Liver (tissue), 9 donors: ENCODE measurements around the gene IFIH1. TPM values are rescaled to one million over a fixed set of nuclear protein-coding genes. Genes with fewer than 3 reads are reported as not detected.

ENCODE experiments used
- DNase-seq: peaks from one replicate; pipeline ENCODE4 v3.0.0-alpha.2; 2017; ENCODE audit warnings: low spot score
- H3K27ac ChIP-seq, 2 donors: one replicate each; pipeline ENCODE4 v1.7.0; 2013; ENCODE audit warnings: inconsistent platforms in 2 of 2, low read length in 2 of 2, control low read depth in 1 of 2, low read depth in 1 of 2, mild to moderate bottlenecking in 1 of 2
- H3K27me3 ChIP-seq, 4 donors: one replicate each; pipeline versions ENCODE4 v1.6.1 to v1.7.0; 2013; ENCODE audit warnings: low read length in 3 of 4, inconsistent platforms in 1 of 4, mild to moderate bottlenecking in 1 of 4, moderate library complexity in 1 of 4; ENCODE audit not compliant: control insufficient read depth in 4 of 4, insufficient read depth in 4 of 4
- H3K36me3 ChIP-seq, 4 donors: one replicate each; pipeline versions ENCODE4 v1.6.1 to v1.7.0; 2013; ENCODE audit warnings: low read length in 3 of 4, mild to moderate bottlenecking in 3 of 4, low read depth in 1 of 4, moderate library complexity in 1 of 4; ENCODE audit not compliant: control insufficient read depth in 4 of 4, insufficient read depth in 3 of 4
- H3K4me1 ChIP-seq, 4 donors: one replicate each; pipeline versions ENCODE4 v1.6.1 to v1.7.0; 2013; ENCODE audit warnings: low read length in 3 of 4, mild to moderate bottlenecking in 3 of 4, moderate library complexity in 1 of 4; ENCODE audit not compliant: control insufficient read depth in 4 of 4, insufficient read depth in 4 of 4
- H3K4me3 ChIP-seq, 3 donors: one replicate each; pipeline versions ENCODE4 v1.6.1 to v1.7.0; 2013; ENCODE audit warnings: low read length in 3 of 3, control low read depth in 1 of 3, low read depth in 1 of 3, mild to moderate bottlenecking in 1 of 3
- H3K9ac ChIP-seq, 2 donors: one replicate each; pipeline ENCODE4 v1.7.0; 2013; ENCODE audit warnings: low read length in 2 of 2, mild to moderate bottlenecking in 2 of 2, moderate library complexity in 2 of 2, control low read depth in 1 of 2, low read depth in 1 of 2
- H3K9me3 ChIP-seq, 4 donors: one replicate each; pipeline versions ENCODE4 v1.6.1 to v1.7.0; 2013; ENCODE audit warnings: low read length in 3 of 4; ENCODE audit not compliant: control insufficient read depth in 4 of 4
- EGR1 ChIP-seq, 2 donors: IDR thresholded peaks; 2 replicates each; pipeline ENCODE4 v1.6.1; 2016 to 2018; ENCODE audit warnings: antibody characterized with exemption in 2 of 2, low read depth in 2 of 2
- FOXA1 ChIP-seq: IDR thresholded peaks from 2 replicates; pipeline ENCODE4 v1.6.1; 2016; ENCODE audit warnings: antibody characterized with exemption
- FOXA2 ChIP-seq: IDR thresholded peaks from 2 replicates; pipeline ENCODE4 v1.6.1; 2016; ENCODE audit warnings: antibody characterized with exemption
- HNF4A ChIP-seq, 2 donors: conservative IDR thresholded peaks; 2 replicates each; pipeline ENCODE4 v1.6.1; 2016; ENCODE audit warnings: antibody characterized with exemption in 2 of 2, mild to moderate bottlenecking in 2 of 2
- HNF4G ChIP-seq: IDR thresholded peaks from 2 replicates; pipeline ENCODE4 v1.6.1; 2016; ENCODE audit warnings: antibody characterized with exemption
- JUND ChIP-seq, 2 donors: IDR thresholded peaks; 2 replicates each; pipeline ENCODE4 v1.6.1; 2016; ENCODE audit warnings: antibody characterized with exemption in 2 of 2
- NR2F2 ChIP-seq: IDR thresholded peaks from 2 replicates; pipeline ENCODE4 v1.6.1; 2016; ENCODE audit warnings: antibody characterized with exemption
- RAD21 ChIP-seq, 2 donors: IDR thresholded peaks; 2 replicates each; pipeline ENCODE4 v1.6.1; 2016; ENCODE audit warnings: antibody characterized with exemption in 2 of 2, mild to moderate bottlenecking in 2 of 2
- RXRA ChIP-seq, 2 donors: IDR thresholded peaks; 2 replicates each; pipeline ENCODE4 v1.6.1; 2017 to 2018; ENCODE audit warnings: antibody characterized with exemption in 2 of 2, mild to moderate bottlenecking in 1 of 2
- SP1 ChIP-seq: IDR thresholded peaks from 2 replicates; pipeline ENCODE4 v1.6.1; 2018; ENCODE audit warnings: antibody characterized with exemption, mild to moderate bottlenecking
- TAF1 ChIP-seq: conservative IDR thresholded peaks from 2 replicates; pipeline ENCODE4 v1.6.1; 2016; ENCODE audit warnings: antibody characterized with exemption, mild to moderate bottlenecking
- YY1 ChIP-seq: IDR thresholded peaks from 2 replicates; pipeline ENCODE4 v1.6.1; 2016; ENCODE audit warnings: antibody characterized with exemption, mild to moderate bottlenecking
- WGBS: extraction: QIAGEN DNeasy Blood & Tissue Kit; methylation state at CpG from one replicate; pipeline ENCODE4 v1.1.7; 2013; 5-methylcytosine and 5-hydroxymethylcytosine counted together
- polyA plus RNA-seq, 2 donors: library from polyadenylated mRNA; stranded (reverse) in 1 of 2; unstranded in 1 of 2; fragments of 200-250 nt in 1 of 2; fragments of >200 nt in 1 of 2; fragmentation: Nextera tagmentation in 1 of 2; extraction: Ambion mirVana in 1 of 2; gene quantifications; one replicate each; pipeline versions ENCODE4 v1.2.1 to v1.2.3, GENCODE V29; 2013 to 2015
- total RNA-seq, 2 donors: library from RNA; depleted of rRNA; stranded (reverse); fragments of >200 nt; gene quantifications; one replicate each; pipeline ENCODE4 v1.2.3, GENCODE V29; 2014
- TF ChIP-seq, protein P1 (sequence below): IDR thresholded peaks from 2 replicates; pipeline ENCODE4 v1.6.1; 2016; ENCODE audit warnings: antibody characterized with exemption
- TF ChIP-seq, protein P2 (sequence below): fragments of 150-350 bp; IDR thresholded peaks from 2 replicates; pipeline ENCODE4 v1.5.1; 2017; ENCODE audit warnings: improper control_type of control experiment, low read depth, low read length; ENCODE audit not compliant: missing input control
- TF ChIP-seq, protein P3 (sequence below): IDR thresholded peaks from 2 replicates; pipeline ENCODE4 v1.6.1; 2016; ENCODE audit warnings: antibody characterized with exemption
- TF ChIP-seq, protein P4 (sequence below): IDR thresholded peaks from 2 replicates; pipeline ENCODE4 v1.6.1; 2016; ENCODE audit warnings: antibody characterized with exemption
- TF ChIP-seq, protein P5 (sequence below): IDR thresholded peaks from 2 replicates; pipeline ENCODE4 v1.6.1; 2016; ENCODE audit warnings: antibody characterized with exemption, mild to moderate bottlenecking
- donor health status: healthy.
- donor health status: healthy.
- donor health status: healthy.
- donor health status: healthy.
- donor health status: healthy.

IFIH1 gene
- total and polyA plus RNA-seq, 4 donors: 5.5 to 13.2 (median 7.9) TPM

DNA sequence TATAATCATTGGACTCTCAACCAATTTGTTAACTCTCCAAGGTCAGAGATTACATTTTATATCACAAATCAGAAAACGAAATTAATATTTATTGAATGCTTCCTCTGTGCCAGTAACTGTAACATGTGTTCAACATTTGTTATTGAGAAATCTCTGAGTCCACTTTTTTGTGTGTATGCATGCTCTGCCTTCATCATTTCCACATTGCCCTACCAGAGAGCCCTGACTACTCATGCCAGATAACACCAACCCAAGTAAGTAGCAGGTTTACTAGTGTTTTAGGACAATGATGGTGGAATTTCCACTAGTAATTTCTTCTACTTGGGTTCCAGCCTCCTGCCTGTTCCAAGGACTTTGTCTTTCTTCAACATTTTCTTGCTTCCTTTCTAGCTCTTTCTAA lies 61.1 kb downstream of the IFIH1 start:
- Histone ChIP-seq H3K27me3 (no peaks in the 10 kb centered on the region), H3K27ac (no peak overlapping the region), H3K4me1 (peaks cover 0 to 3% (median 0%) of the 10 kb centered on the region in 4 donors), H3K36me3 (no peaks in the 10 kb centered on the region), H3K4me3 (no peak overlapping the region), H3K9me3 (no peaks in the 10 kb centered on the region), H3K9ac (no peak overlapping the region)
- TF ChIP-seq RXRA (IDR thresholded peaks at IDR 0.05) (no peak), TAF1 (no peak), NR2F2 (no peak)
- TF ChIP-seq, protein P1, sequence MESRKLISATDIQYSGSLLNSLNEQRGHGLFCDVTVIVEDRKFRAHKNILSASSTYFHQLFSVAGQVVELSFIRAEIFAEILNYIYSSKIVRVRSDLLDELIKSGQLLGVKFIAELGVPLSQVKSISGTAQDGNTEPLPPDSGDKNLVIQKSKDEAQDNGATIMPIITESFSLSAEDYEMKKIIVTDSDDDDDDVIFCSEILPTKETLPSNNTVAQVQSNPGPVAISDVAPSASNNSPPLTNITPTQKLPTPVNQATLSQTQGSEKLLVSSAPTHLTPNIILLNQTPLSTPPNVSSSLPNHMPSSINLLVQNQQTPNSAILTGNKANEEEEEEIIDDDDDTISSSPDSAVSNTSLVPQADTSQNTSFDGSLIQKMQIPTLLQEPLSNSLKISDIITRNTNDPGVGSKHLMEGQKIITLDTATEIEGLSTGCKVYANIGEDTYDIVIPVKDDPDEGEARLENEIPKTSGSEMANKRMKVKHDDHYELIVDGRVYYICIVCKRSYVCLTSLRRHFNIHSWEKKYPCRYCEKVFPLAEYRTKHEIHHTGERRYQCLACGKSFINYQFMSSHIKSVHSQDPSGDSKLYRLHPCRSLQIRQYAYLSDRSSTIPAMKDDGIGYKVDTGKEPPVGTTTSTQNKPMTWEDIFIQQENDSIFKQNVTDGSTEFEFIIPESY: no peak
- TF ChIP-seq, protein P2, sequence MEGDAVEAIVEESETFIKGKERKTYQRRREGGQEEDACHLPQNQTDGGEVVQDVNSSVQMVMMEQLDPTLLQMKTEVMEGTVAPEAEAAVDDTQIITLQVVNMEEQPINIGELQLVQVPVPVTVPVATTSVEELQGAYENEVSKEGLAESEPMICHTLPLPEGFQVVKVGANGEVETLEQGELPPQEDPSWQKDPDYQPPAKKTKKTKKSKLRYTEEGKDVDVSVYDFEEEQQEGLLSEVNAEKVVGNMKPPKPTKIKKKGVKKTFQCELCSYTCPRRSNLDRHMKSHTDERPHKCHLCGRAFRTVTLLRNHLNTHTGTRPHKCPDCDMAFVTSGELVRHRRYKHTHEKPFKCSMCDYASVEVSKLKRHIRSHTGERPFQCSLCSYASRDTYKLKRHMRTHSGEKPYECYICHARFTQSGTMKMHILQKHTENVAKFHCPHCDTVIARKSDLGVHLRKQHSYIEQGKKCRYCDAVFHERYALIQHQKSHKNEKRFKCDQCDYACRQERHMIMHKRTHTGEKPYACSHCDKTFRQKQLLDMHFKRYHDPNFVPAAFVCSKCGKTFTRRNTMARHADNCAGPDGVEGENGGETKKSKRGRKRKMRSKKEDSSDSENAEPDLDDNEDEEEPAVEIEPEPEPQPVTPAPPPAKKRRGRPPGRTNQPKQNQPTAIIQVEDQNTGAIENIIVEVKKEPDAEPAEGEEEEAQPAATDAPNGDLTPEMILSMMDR: no peak
- no peak for DNase-seq
- 22% methylated on average over 1 of the region's 1 CpG for WGBS

DNA sequence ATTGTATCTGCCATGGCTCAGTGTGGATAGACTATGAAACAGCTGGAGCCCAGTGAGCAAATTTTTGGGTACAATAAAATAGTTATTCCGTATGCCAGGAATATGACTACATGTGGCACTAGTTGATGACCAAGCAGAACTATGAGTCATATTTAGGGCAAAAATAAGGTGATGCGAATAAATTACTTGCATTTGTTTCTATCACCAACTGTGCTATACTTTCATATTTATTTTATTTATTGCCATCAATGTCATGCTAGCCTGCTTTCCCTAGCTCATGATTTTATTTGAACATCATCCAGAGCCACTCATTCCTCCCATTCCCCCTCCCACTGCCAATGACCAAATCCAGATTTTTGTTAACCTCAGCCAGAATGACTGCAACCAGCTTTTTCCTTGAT lies 61.9 kb downstream of the IFIH1 start:
- 91% methylated on average over 2 of the region's 2 CpGs for WGBS
- no peak for DNase-seq

More for the DNA sequence above, 61.9 kb downstream of the IFIH1 start:
- Histone ChIP-seq H3K27me3 (no peaks in the 10 kb centered on the region), H3K27ac (no peak overlapping the region), H3K36me3 (no peaks in the 10 kb centered on the region), H3K4me1 (peaks cover 0 to 2% (median 0%) of the 10 kb centered on the region in 4 donors), H3K9me3 (no peaks in the 10 kb centered on the region), H3K4me3 (no peak overlapping the region), H3K9ac (no peak overlapping the region)
- no peak for TF ChIP-seq HNF4A (conservative IDR thresholded peaks at IDR 0.05)
- TF ChIP-seq, protein P3, sequence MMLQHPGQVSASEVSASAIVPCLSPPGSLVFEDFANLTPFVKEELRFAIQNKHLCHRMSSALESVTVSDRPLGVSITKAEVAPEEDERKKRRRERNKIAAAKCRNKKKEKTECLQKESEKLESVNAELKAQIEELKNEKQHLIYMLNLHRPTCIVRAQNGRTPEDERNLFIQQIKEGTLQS: no peak
- TF ChIP-seq SP1: no peak
- no peak for TF ChIP-seq FOXA1
- TF ChIP-seq FOXA2: no peak
- TF ChIP-seq, protein P1: no peak
- no peak for TF ChIP-seq YY1
- no peak for TF ChIP-seq EGR1 (IDR thresholded peaks at IDR 0.05; ENCODE audit: low read depth in 2 of 2)
- TF ChIP-seq, protein P4, sequence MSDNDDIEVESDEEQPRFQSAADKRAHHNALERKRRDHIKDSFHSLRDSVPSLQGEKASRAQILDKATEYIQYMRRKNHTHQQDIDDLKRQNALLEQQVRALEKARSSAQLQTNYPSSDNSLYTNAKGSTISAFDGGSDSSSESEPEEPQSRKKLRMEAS: no peak
- no peak for TF ChIP-seq NR2F2
- no peak for TF ChIP-seq JUND (IDR thresholded peaks at IDR 0.05)
- TF ChIP-seq, protein P2: no peak
- TF ChIP-seq, protein P5, sequence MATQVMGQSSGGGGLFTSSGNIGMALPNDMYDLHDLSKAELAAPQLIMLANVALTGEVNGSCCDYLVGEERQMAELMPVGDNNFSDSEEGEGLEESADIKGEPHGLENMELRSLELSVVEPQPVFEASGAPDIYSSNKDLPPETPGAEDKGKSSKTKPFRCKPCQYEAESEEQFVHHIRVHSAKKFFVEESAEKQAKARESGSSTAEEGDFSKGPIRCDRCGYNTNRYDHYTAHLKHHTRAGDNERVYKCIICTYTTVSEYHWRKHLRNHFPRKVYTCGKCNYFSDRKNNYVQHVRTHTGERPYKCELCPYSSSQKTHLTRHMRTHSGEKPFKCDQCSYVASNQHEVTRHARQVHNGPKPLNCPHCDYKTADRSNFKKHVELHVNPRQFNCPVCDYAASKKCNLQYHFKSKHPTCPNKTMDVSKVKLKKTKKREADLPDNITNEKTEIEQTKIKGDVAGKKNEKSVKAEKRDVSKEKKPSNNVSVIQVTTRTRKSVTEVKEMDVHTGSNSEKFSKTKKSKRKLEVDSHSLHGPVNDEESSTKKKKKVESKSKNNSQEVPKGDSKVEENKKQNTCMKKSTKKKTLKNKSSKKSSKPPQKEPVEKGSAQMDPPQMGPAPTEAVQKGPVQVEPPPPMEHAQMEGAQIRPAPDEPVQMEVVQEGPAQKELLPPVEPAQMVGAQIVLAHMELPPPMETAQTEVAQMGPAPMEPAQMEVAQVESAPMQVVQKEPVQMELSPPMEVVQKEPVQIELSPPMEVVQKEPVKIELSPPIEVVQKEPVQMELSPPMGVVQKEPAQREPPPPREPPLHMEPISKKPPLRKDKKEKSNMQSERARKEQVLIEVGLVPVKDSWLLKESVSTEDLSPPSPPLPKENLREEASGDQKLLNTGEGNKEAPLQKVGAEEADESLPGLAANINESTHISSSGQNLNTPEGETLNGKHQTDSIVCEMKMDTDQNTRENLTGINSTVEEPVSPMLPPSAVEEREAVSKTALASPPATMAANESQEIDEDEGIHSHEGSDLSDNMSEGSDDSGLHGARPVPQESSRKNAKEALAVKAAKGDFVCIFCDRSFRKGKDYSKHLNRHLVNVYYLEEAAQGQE: no peak
- no peak for TF ChIP-seq RXRA (IDR thresholded peaks at IDR 0.05)
- no peak for TF ChIP-seq HNF4G
- TF ChIP-seq RAD21 (IDR thresholded peaks at IDR 0.05): no peak
